ENCODE data around the gene UVRAG.

The UVRAG gene

GRCh38 chr11:75784085-75784478 lies 30.9 kb upstream of the UVRAG start:
- DNase-seq: no peak

GRCh38 chr11:75784506-75784905 lies 30.5 kb upstream of the UVRAG start:
- no peak for DNase-seq

- no peak for DNase-seq
Measured at GRCh38 chr11:75785187-75785586, 29.8 kb upstream of the UVRAG start.

- DNase-seq: no peak
Measured at GRCh38 chr11:75786101-75786736, 28.8 kb upstream of the UVRAG start.

GRCh38 chr11:75789521-75789920 lies 25.5 kb upstream of the UVRAG start:
- no peak for DNase-seq

- no peak for DNase-seq
Measured at GRCh38 chr11:75790986-75791385, 24.0 kb upstream of the UVRAG start.

GRCh38 chr11:75792127-75792731 lies 22.8 kb upstream of the UVRAG start:
- no peak for DNase-seq

GRCh38 chr11:75792997-75793800 lies 21.8 kb upstream of the UVRAG start:
- no peak for DNase-seq

- no peak for DNase-seq
Measured at GRCh38 chr11:75793966-75794365, 21.0 kb upstream of the UVRAG start.

GRCh38 chr11:75795276-75796090 lies 19.5 kb upstream of the UVRAG start:
- DNase-seq: no peak

- no peak for DNase-seq
Measured at GRCh38 chr11:75796091-75796435, 18.9 kb upstream of the UVRAG start.

- no peak for DNase-seq
Measured at GRCh38 chr11:75797116-75797515, 17.9 kb upstream of the UVRAG start.

GRCh38 chr11:75797792-75798191 lies 17.2 kb upstream of the UVRAG start:
- DNase-seq: no peak

- no peak for DNase-seq
Measured at GRCh38 chr11:75800136-75800675, 14.8 kb upstream of the UVRAG start.

GRCh38 chr11:75800728-75801361 lies 14.2 kb upstream of the UVRAG start:
- DNase-seq: no peak

GRCh38 chr11:75801362-75802020 lies 13.5 kb upstream of the UVRAG start:
- DNase-seq: no peak

- no peak for DNase-seq
Measured at GRCh38 chr11:75802021-75802912, 12.7 kb upstream of the UVRAG start.

GRCh38 chr11:75802913-75803820 lies 11.8 kb upstream of the UVRAG start:
- DNase-seq: peak; percentile 80

GRCh38 chr11:75809111-75809510 lies 5.9 kb upstream of the UVRAG start:
- DNase-seq: no peak

- DNase-seq: no peak
Measured at GRCh38 chr11:75809991-75810390, 5.0 kb upstream of the UVRAG start.
